ENCODE measurements around the gene NAA38.

DNA sequence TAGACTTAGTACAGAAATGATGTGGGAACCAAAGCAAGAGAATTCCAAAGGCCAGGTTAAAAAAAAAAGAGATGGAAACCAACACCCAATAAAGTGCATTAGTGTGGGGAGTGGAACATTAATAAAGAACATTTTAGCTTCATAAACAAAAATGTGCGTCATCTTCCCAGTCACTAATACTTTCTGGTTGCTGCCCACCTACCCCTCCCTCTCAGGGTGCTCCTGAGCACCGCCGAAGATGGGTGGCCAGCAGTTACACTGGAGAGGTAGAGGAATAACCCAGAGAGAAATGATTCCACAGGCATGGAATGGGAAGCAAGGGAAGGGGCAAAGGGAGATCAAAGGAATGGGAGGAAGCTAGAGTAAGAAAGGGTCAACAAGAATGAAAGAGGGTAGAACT, 25.3 kb upstream of the NAA38 start:
- TF ChIP-seq, protein P1, sequence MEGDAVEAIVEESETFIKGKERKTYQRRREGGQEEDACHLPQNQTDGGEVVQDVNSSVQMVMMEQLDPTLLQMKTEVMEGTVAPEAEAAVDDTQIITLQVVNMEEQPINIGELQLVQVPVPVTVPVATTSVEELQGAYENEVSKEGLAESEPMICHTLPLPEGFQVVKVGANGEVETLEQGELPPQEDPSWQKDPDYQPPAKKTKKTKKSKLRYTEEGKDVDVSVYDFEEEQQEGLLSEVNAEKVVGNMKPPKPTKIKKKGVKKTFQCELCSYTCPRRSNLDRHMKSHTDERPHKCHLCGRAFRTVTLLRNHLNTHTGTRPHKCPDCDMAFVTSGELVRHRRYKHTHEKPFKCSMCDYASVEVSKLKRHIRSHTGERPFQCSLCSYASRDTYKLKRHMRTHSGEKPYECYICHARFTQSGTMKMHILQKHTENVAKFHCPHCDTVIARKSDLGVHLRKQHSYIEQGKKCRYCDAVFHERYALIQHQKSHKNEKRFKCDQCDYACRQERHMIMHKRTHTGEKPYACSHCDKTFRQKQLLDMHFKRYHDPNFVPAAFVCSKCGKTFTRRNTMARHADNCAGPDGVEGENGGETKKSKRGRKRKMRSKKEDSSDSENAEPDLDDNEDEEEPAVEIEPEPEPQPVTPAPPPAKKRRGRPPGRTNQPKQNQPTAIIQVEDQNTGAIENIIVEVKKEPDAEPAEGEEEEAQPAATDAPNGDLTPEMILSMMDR (IDR thresholded peaks at IDR 0.05; ENCODE audit: low read length): no peak
- TF ChIP-seq EZH2 (IDR thresholded peaks at IDR 0.05; ENCODE audit: borderline replicate concordance, low read length): no peak

Data from OCI-LY1 (cell line).